CD4-positive, CD25-positive, alpha-beta regulatory T cell (primary cell): ENCODE data around the gene TEAD4. TPM values are rescaled to one million over a fixed set of nuclear protein-coding genes. Genes with fewer than 3 reads are reported as not detected.

Experiments
- ATAC-seq, 2 donors: fragments of 150-1000 bp; cut with Tn5 transposase; one replicate each; pipeline ENCODE4 v1.10.0; 2021; ENCODE audit warnings: low read depth in 2 of 2, moderate number of reproducible peaks in 2 of 2, moderate library complexity in 1 of 2
- DNase-seq, 3 donors: peaks; one replicate each; pipeline versions ENCODE4 v3.0.0 to v3.0.0-alpha.2; 2012 to 2022; ENCODE audit warnings: mixed read lengths in 1 of 3
- H3K27ac ChIP-seq: one replicate; pipeline ENCODE4 v1.7.0; 2013; ENCODE audit warnings: mild to moderate bottlenecking, low read length; ENCODE audit not compliant: insufficient read depth, poor library complexity, severe bottlenecking
- H3K27me3 ChIP-seq: one replicate; pipeline ENCODE4 v1.7.0; 2013; ENCODE audit warnings: low read length; ENCODE audit not compliant: control insufficient read depth, insufficient read depth
- H3K36me3 ChIP-seq: one replicate; pipeline ENCODE4 v1.7.0; 2013; ENCODE audit warnings: mild to moderate bottlenecking, low read length, moderate library complexity; ENCODE audit not compliant: control insufficient read depth, insufficient read depth
- H3K4me1 ChIP-seq: 2 replicates; pipeline ENCODE4 v1.7.0; 2013; ENCODE audit warnings: mild to moderate bottlenecking, low read length; ENCODE audit not compliant: insufficient read depth, control insufficient read depth, poor library complexity, severe bottlenecking
- H3K4me3 ChIP-seq: one replicate; pipeline ENCODE4 v1.7.0; 2013; ENCODE audit warnings: low read depth, mild to moderate bottlenecking, low read length, moderate library complexity
- H3K9me3 ChIP-seq, 2 experiments: 1 replicate in 1 of 2; 2 replicates in 1 of 2; pipeline ENCODE4 v1.7.0; 2013; ENCODE audit warnings: low read length in 2 of 2, mild to moderate bottlenecking in 1 of 2, moderate library complexity in 1 of 2; ENCODE audit not compliant: control insufficient read depth in 2 of 2
- H3K27ac Mint-ChIP-seq, 3 donors: one replicate each; pipeline ENCODE4 v1.8.0; 2020 to 2022; ENCODE audit warnings: mild to moderate bottlenecking in 3 of 3, mixed read lengths in 3 of 3, moderate library complexity in 2 of 3
- H3K27me3 Mint-ChIP-seq: one replicate; pipeline ENCODE4 v1.8.0; 2022; ENCODE audit warnings: mild to moderate bottlenecking, mixed read lengths
- H3K36me3 Mint-ChIP-seq: one replicate; pipeline ENCODE4 v1.8.0; 2020; ENCODE audit warnings: mixed read lengths
- H3K4me1 Mint-ChIP-seq, 4 donors: one replicate each; pipeline ENCODE4 v1.8.0; 2020 to 2022; ENCODE audit warnings: mixed read lengths in 4 of 4, mild to moderate bottlenecking in 1 of 4
- H3K4me3 Mint-ChIP-seq, 4 donors: one replicate each; pipeline ENCODE4 v1.8.0; 2020 to 2022; ENCODE audit warnings: mild to moderate bottlenecking in 4 of 4, mixed read lengths in 4 of 4, moderate library complexity in 3 of 4
- H3K9me3 Mint-ChIP-seq, 7 donors: one replicate each; pipeline ENCODE4 v1.8.0; 2020 to 2022; ENCODE audit warnings: mixed read lengths in 7 of 7, mild to moderate bottlenecking in 3 of 7, moderate library complexity in 2 of 7
- polyA plus RNA-seq, 4 donors: library from polyadenylated mRNA; unstranded; fragments of 300-500 nt; fragmentation: Illumina TruSeq; gene quantifications; one replicate each; pipeline ENCODE4 v1.2.3, GENCODE V29; 2021
- total RNA-seq: library from RNA; stranded (reverse); gene quantifications from one replicate; pipeline ENCODE4 v1.2.3, GENCODE V29; 2022

Gene TEAD4
- total and polyA plus RNA-seq, 5 donors from 2014 or later = not detected

- peaks cover 30% of the 10 kb centered on the region for H3K27me3 Mint-ChIP-seq
- Histone ChIP-seq H3K4me3 (no peak overlapping the region), H3K27me3 (peaks cover 4% of the 10 kb centered on the region), H3K9me3 (no peaks in the 10 kb centered on the region), H3K4me1 (peaks cover 7% of the 10 kb centered on the region), H3K27ac (no peak overlapping the region), H3K36me3 (no peaks in the 10 kb centered on the region)
- H3K36me3 Mint-ChIP-seq = no peaks in the 10 kb centered on the region
- ATAC-seq (no peak), DNase-seq (no peak)
- H3K27ac Mint-ChIP-seq = no peak overlapping the region
- no peak overlapping the region for H3K4me3 Mint-ChIP-seq
- H3K9me3 Mint-ChIP-seq = peaks cover 0 to 3% (median 0%) of the 10 kb centered on the region in 7 donors
- H3K4me1 Mint-ChIP-seq = peaks cover 0 to 10% (median 0%) of the 10 kb centered on the region in 4 donors
Observed at GRCh38 chr12:3071710-3072109, 112.5 kb downstream of the TEAD4 start.

GRCh38 chr12:3073438-3074250 is 114.4 kb downstream of the TEAD4 start:
- no peaks in the 10 kb centered on the region for H3K9me3 ChIP-seq
- no peak overlapping the region for H3K27ac ChIP-seq
- Mint-ChIP-seq H3K27me3 (peaks cover 28% of the 10 kb centered on the region), H3K36me3 (no peaks in the 10 kb centered on the region), H3K4me1 (peaks cover 0 to 18% (median 6%) of the 10 kb centered on the region in 4 donors), H3K27ac (no peak overlapping the region), H3K9me3 (peaks cover 0 to 3% (median 0%) of the 10 kb centered on the region in 7 donors), H3K4me3 (peak overlapping the region in 3 of 4 donors; percentile 27 to 78 (median 44))
- ATAC-seq = peak; percentile 50 to 62
- no peaks in the 10 kb centered on the region for H3K36me3 ChIP-seq
- peaks cover 15% of the 10 kb centered on the region for H3K4me1 ChIP-seq
- peak; percentile 65 to 85 (median 77) for DNase-seq
- H3K4me3 ChIP-seq = no peak overlapping the region
- H3K27me3 ChIP-seq = peaks cover 7% of the 10 kb centered on the region

GRCh38 chr12:3075315-3075714 is 116.1 kb downstream of the TEAD4 start:
- Histone ChIP-seq H3K9me3 (no peaks in the 10 kb centered on the region), H3K27me3 (peaks cover 7% of the 10 kb centered on the region), H3K27ac (no peak overlapping the region), H3K36me3 (no peaks in the 10 kb centered on the region), H3K4me3 (no peak overlapping the region), H3K4me1 (peaks cover 15% of the 10 kb centered on the region)
- peaks cover 37% of the 10 kb centered on the region for H3K27me3 Mint-ChIP-seq
- H3K36me3 Mint-ChIP-seq = no peaks in the 10 kb centered on the region
- no peak overlapping the region for H3K27ac Mint-ChIP-seq
- peak overlapping the region; percentile 53 to 86 (median 78) for H3K4me3 Mint-ChIP-seq
- peaks cover 0 to 18% (median 6%) of the 10 kb centered on the region in 4 donors for H3K4me1 Mint-ChIP-seq
- H3K9me3 Mint-ChIP-seq = no peaks in the 10 kb centered on the region
- DNase-seq = no peak
- no peak for ATAC-seq

- Mint-ChIP-seq H3K36me3 (no peaks in the 10 kb centered on the region), H3K4me3 (peak within 1 kb of the TSS; percentile 84 to 91 (median 87))
Observed at GRCh38 chr12:3076730-3077571, 117.8 kb downstream of the TEAD4 start, which contains the start of gene TSPAN9. Gene TSPAN9, plus strand, starts transcription at chr12:3077379. Its CDS starts 123,815 bp downstream, at chr12:3201194.

GRCh38 chr12:3077572-3078081 is 118.4 kb downstream of the TEAD4 start:
- H3K27ac Mint-ChIP-seq = peak overlapping the region in 1 of 3 donors; percentile 21
- peak overlapping the region; percentile 31 for H3K4me3 ChIP-seq
- H3K36me3 Mint-ChIP-seq = no peaks in the 10 kb centered on the region

More at GRCh38 chr12:3076730-3077571, 117.8 kb downstream of the TEAD4 start, which contains the start of gene TSPAN9:
- ATAC-seq (peak; percentile 71 to 79), DNase-seq (peak; percentile 41 to 61 (median 58))
- Histone ChIP-seq H3K9me3 (no peaks in the 10 kb centered on the region), H3K4me3 (peak within 1 kb of the TSS; percentile 31), H3K36me3 (no peaks in the 10 kb centered on the region), H3K4me1 (peaks cover 15% of the 10 kb centered on the region), H3K27ac (no peak within 1 kb of the TSS), H3K27me3 (peaks cover 7% of the 10 kb centered on the region)
- Mint-ChIP-seq H3K9me3 (no peaks in the 10 kb centered on the region), H3K4me1 (peaks cover 0 to 19% (median 6%) of the 10 kb centered on the region in 4 donors), H3K27me3 (peaks cover 41% of the 10 kb centered on the region), H3K27ac (peak within 1 kb of the TSS in 1 of 3 donors; percentile 55)

GRCh38 chr12:3078086-3078820 is 119.1 kb downstream of the TEAD4 start:
- Mint-ChIP-seq H3K27me3 (peaks cover 40% of the 10 kb centered on the region), H3K9me3 (peaks cover 0 to 1% (median 0%) of the 10 kb centered on the region in 7 donors), H3K4me1 (peaks cover 0 to 20% (median 6%) of the 10 kb centered on the region in 4 donors), H3K4me3 (peak overlapping the region; percentile 84 to 88 (median 86)), H3K36me3 (no peaks in the 10 kb centered on the region), H3K27ac (peak overlapping the region in 1 of 3 donors; percentile 21)
- Histone ChIP-seq H3K36me3 (no peaks in the 10 kb centered on the region), H3K4me1 (peaks cover 15% of the 10 kb centered on the region), H3K27ac (no peak overlapping the region), H3K27me3 (peaks cover 7% of the 10 kb centered on the region), H3K9me3 (no peaks in the 10 kb centered on the region), H3K4me3 (peak overlapping the region; percentile 31)
- no peak for DNase-seq
- ATAC-seq = no peak

More at GRCh38 chr12:3077572-3078081, 118.4 kb downstream of the TEAD4 start:
- H3K4me1 Mint-ChIP-seq = peaks cover 0 to 21% (median 6%) of the 10 kb centered on the region in 4 donors
- Histone ChIP-seq H3K4me1 (peaks cover 15% of the 10 kb centered on the region), H3K36me3 (no peaks in the 10 kb centered on the region), H3K27ac (no peak overlapping the region), H3K9me3 (no peaks in the 10 kb centered on the region), H3K27me3 (peaks cover 7% of the 10 kb centered on the region)
- peaks cover 0 to 1% (median 0%) of the 10 kb centered on the region in 7 donors for H3K9me3 Mint-ChIP-seq
- H3K27me3 Mint-ChIP-seq = peaks cover 41% of the 10 kb centered on the region
- ATAC-seq = no peak
- peak overlapping the region; percentile 84 to 88 (median 86) for H3K4me3 Mint-ChIP-seq
- peak in 2 of 3 donors; percentile 11 to 19 for DNase-seq

- no peak for DNase-seq
- Mint-ChIP-seq H3K27ac (no peak overlapping the region), H3K9me3 (peaks cover 0 to 2% (median 0%) of the 10 kb centered on the region in 7 donors), H3K27me3 (peaks cover 35% of the 10 kb centered on the region), H3K4me1 (peaks cover 0 to 24% (median 6%) of the 10 kb centered on the region in 4 donors), H3K36me3 (no peaks in the 10 kb centered on the region), H3K4me3 (no peak overlapping the region)
- Histone ChIP-seq H3K36me3 (no peaks in the 10 kb centered on the region), H3K9me3 (no peaks in the 10 kb centered on the region), H3K4me1 (peaks cover 14% of the 10 kb centered on the region), H3K27me3 (peaks cover 2% of the 10 kb centered on the region), H3K4me3 (no peak overlapping the region), H3K27ac (no peak overlapping the region)
- no peak for ATAC-seq
Observed at GRCh38 chr12:3081091-3081490, 121.9 kb downstream of the TEAD4 start.
